HepG2 (cell line): Measurements from ENCODE around the gene PRM2. TPM values are rescaled to one million over a fixed set of nuclear protein-coding genes. Genes with fewer than 3 reads are reported as not detected.

ENCODE experiments used
- BCL6 ChIP-seq: IDR thresholded peaks from 2 replicates; pipeline ENCODE4 v1.6.1; 2016; ENCODE audit warnings: missing genetic modification reagents, missing compliant biosample characterization
- CREB1 ChIP-seq, 2 experiments: fragments of 450-650 bp in 1 of 2; IDR thresholded peaks; 2 replicates each; pipeline ENCODE4 v1.6.1; 2016 to 2017; ENCODE audit warnings: control low read depth in 1 of 2, mild to moderate bottlenecking in 1 of 2, missing compliant biosample characterization in 1 of 2, missing genetic modification characterization in 1 of 2
- DR1 ChIP-seq: sonication (generic); formaldehyde crosslinking; IDR thresholded peaks from 2 replicates; pipeline ENCODE4 v1.8.0; 2021; ENCODE audit warnings: mild to moderate bottlenecking, missing genetic modification reagents, inconsistent platforms
- ISX ChIP-seq: sonication (generic); formaldehyde crosslinking; conservative IDR thresholded peaks from 2 replicates; pipeline ENCODE4 v1.5.0; 2020; ENCODE audit warnings: missing genetic modification reagents
- KLF6 ChIP-seq: IDR thresholded peaks from 2 replicates; pipeline ENCODE4 v1.8.0; 2016; ENCODE audit warnings: missing biosample characterization, missing genetic modification reagents
- MZF1 ChIP-seq: sonication (generic); formaldehyde crosslinking; IDR thresholded peaks from 2 replicates; pipeline ENCODE4 v1.8.1; 2023; ENCODE audit warnings: mild to moderate bottlenecking, missing genetic modification reagents, borderline replicate concordance
- NFE2L1 ChIP-seq: sonication (generic); formaldehyde crosslinking; IDR thresholded peaks from 2 replicates; pipeline ENCODE4 v1.4.0; 2020; ENCODE audit warnings: missing genetic modification reagents, mild to moderate bottlenecking, borderline replicate concordance
- PAWR ChIP-seq: sonication (generic); formaldehyde crosslinking; IDR thresholded peaks from 2 replicates; pipeline ENCODE4 v1.4.0; 2020; ENCODE audit warnings: missing genetic modification reagents, mild to moderate bottlenecking, borderline replicate concordance
- REPIN1 ChIP-seq: sonication (generic); formaldehyde crosslinking; IDR thresholded peaks from 2 replicates; pipeline ENCODE4 v1.8.0; 2022; ENCODE audit warnings: missing genetic modification reagents, low read depth, mild to moderate bottlenecking, borderline replicate concordance
- RFX5 ChIP-seq: IDR thresholded peaks from 2 replicates; pipeline ENCODE4 v1.6.1; 2011; ENCODE audit warnings: low read depth, low read length, improper control_type of control experiment
- SIX4 ChIP-seq: sonication (generic); formaldehyde crosslinking; IDR thresholded peaks from 2 replicates; pipeline ENCODE4 v1.4.0; 2020; ENCODE audit warnings: missing genetic modification reagents
- SYNCRIP ChIP-seq: fragments of 200-400 bp; formaldehyde crosslinking; IDR thresholded peaks from 2 replicates; pipeline ENCODE4 v1.6.1; 2018; ENCODE audit warnings: mild to moderate bottlenecking, low read depth, low read length; ENCODE audit not compliant: insufficient read depth
- TBX2 ChIP-seq: sonication (generic); formaldehyde crosslinking; IDR thresholded peaks from 2 replicates; pipeline ENCODE4 v1.5.0; 2020; ENCODE audit warnings: missing genetic modification reagents, mild to moderate bottlenecking, borderline replicate concordance
- ZEB1 ChIP-seq: IDR thresholded peaks from 2 replicates; pipeline ENCODE4 v1.6.1; 2012; ENCODE audit warnings: mild to moderate bottlenecking, low read depth, inconsistent platforms; ENCODE audit not compliant: insufficient replicate concordance
- ZNF143 ChIP-seq: sonication (generic); formaldehyde crosslinking; IDR thresholded peaks from 2 replicates; pipeline ENCODE4 v1.4.0; 2020; ENCODE audit warnings: missing genetic modification reagents
- ZNF430 ChIP-seq: sonication (generic); formaldehyde crosslinking; IDR thresholded peaks from 2 replicates; pipeline ENCODE4 v1.9.0; 2021; ENCODE audit warnings: mild to moderate bottlenecking, missing genetic modification reagents
- ZNF543 ChIP-seq: sonication (generic); formaldehyde crosslinking; IDR thresholded peaks from 2 replicates; pipeline ENCODE4 v1.4.0; 2020; ENCODE audit warnings: mild to moderate bottlenecking, missing genetic modification reagents
- ZNF549 ChIP-seq: sonication (generic); formaldehyde crosslinking; IDR thresholded peaks from 2 replicates; pipeline ENCODE4 v1.5.0; 2020; ENCODE audit warnings: missing genetic modification reagents
- polyA plus RNA-seq, 8 experiments: library from polyadenylated mRNA; depleted of rRNA in 3 of 8; stranded (reverse) in 7 of 8; unstranded in 1 of 8; fragments of >200 nt; fragmentation: Illumina TruSeq in 4 of 8; extraction: Trizol in 4 of 8; gene quantifications; 2 replicates each; pipeline versions ENCODE4 v1.2.1 to v1.2.3, GENCODE V29; 2011 to 2016; ENCODE audit warnings: low read depth in 4 of 8, missing spikeins in 1 of 8, mixed read lengths in 1 of 8; ENCODE audit not compliant: insufficient read depth in 1 of 8
- total RNA-seq, 5 experiments: library from RNA; depleted of rRNA; stranded (reverse); fragments of >200 nt; fragmentation: Illumina TruSeq; extraction: Trizol; gene quantifications; 2 replicates each; pipeline ENCODE4 v1.2.3, GENCODE V29; 2016; ENCODE audit warnings: low read depth in 1 of 5
- TF ChIP-seq, protein P1 (sequence below), 2 experiments: sonication (generic) in 1 of 2; formaldehyde crosslinking in 1 of 2; IDR thresholded peaks; 2 replicates each; pipeline versions ENCODE4 v1.4.0 to v1.6.1; 2016 to 2020; ENCODE audit warnings: borderline replicate concordance in 1 of 2, low read depth in 1 of 2, mild to moderate bottlenecking in 1 of 2, missing genetic modification reagents in 1 of 2
- TF ChIP-seq, protein P2 (sequence below): sonication (generic); formaldehyde crosslinking; IDR thresholded peaks from 2 replicates; pipeline ENCODE4 v1.4.0; 2020; ENCODE audit warnings: missing genetic modification reagents
- TF ChIP-seq, protein P3 (sequence below): sonication (generic); formaldehyde crosslinking; IDR thresholded peaks from 2 replicates; pipeline ENCODE4 v1.5.0; 2020; ENCODE audit warnings: missing genetic modification reagents
- TF ChIP-seq, protein P4 (sequence below): sonication (generic); formaldehyde crosslinking; IDR thresholded peaks from 2 replicates; pipeline ENCODE4 v1.4.0; 2020; ENCODE audit warnings: missing genetic modification reagents, borderline replicate concordance

The PRM2 gene
- total and polyA plus RNA-seq, 2 of the 13 experiments (the other 11 are each of a cell fraction or from before 2014, with no cell fraction given), result 0.54 TPM; not detected in 1

DNA sequence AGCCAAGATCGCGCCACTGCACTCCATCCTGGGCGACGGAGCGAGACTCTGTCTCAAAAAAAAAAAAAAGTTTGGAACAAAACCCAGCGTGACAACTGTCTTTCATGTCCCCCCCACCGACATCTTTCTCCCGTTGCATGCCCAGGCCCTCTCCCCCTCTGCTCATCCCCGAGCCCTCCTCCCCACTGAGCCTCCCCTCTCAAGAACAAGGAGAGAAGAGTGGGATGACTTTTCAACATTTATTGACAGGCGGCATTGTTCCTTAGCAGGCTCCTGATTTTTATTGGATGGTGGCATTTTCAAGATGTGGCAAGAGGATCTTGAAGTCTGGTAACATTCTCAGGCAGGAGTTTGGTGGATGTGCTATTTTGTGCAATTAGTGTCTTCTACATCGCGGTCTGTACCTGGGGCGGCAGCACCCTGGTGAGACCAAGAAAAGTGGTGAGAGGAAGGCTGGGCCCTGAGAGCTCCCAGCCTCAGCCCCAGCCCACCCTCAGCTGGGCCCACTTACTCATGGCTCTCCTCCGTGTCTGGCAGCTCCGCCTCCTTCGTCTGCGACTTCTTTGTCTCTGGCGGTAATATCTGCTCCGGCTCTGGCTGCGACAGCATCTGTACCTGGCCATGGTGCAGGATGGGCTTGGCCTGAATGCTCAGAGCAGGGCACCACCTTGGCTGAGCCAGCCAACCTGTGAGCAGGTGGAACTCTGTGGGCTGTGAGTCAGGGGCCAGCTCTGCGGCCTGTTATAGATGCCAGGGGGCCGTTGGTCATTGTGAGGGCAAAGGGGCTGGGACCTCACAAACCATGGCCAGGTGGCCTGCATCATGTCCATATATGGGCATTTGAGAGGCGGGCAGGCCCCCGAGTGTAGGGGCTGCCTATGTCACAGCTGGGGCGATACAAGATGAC, 4.6 kb upstream of the PRM2 start, which contains the start of gene PRM1 (continued):
- TF ChIP-seq, protein P1, sequence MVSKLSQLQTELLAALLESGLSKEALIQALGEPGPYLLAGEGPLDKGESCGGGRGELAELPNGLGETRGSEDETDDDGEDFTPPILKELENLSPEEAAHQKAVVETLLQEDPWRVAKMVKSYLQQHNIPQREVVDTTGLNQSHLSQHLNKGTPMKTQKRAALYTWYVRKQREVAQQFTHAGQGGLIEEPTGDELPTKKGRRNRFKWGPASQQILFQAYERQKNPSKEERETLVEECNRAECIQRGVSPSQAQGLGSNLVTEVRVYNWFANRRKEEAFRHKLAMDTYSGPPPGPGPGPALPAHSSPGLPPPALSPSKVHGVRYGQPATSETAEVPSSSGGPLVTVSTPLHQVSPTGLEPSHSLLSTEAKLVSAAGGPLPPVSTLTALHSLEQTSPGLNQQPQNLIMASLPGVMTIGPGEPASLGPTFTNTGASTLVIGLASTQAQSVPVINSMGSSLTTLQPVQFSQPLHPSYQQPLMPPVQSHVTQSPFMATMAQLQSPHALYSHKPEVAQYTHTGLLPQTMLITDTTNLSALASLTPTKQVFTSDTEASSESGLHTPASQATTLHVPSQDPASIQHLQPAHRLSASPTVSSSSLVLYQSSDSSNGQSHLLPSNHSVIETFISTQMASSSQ (IDR thresholded peaks at IDR 0.05; ENCODE audit: low read depth), result no peak
- TF ChIP-seq, protein P1 (CRISPR knock-in tag; IDR thresholded peaks at IDR 0.05; ENCODE audit: borderline replicate concordance), result no peak
- no peak for TF ChIP-seq SYNCRIP
- TF ChIP-seq ZEB1, result peak; percentile 5
- TF ChIP-seq BCL6 (CRISPR knock-in tag), result no peak
- TF ChIP-seq RFX5, result no peak
- TF ChIP-seq DR1 (CRISPR knock-in tag), result no peak
- TF ChIP-seq SIX4, result no peak
- TF ChIP-seq ZNF543, result 0 out of 2 replicates have a peak, but pooled peaks have one; percentile 13
- peak; percentile 69; the same call in 1 of the 2 replicates for TF ChIP-seq NFE2L1 (CRISPR knock-in tag)
- no peak for TF ChIP-seq CREB1 (IDR thresholded peaks at IDR 0.05)
- TF ChIP-seq CREB1 (CRISPR knock-in tag; IDR thresholded peaks at IDR 0.05), result no peak
- 0 out of 2 replicates have a peak, but pooled peaks have one; percentile 81 for TF ChIP-seq PAWR
- no peak for TF ChIP-seq ZNF549 (CRISPR knock-in tag)
- TF ChIP-seq TBX2, result peak; percentile 6; the same call in 1 of the 2 replicates
- TF ChIP-seq REPIN1 (CRISPR knock-in tag), result no peak
- TF ChIP-seq, protein P2, sequence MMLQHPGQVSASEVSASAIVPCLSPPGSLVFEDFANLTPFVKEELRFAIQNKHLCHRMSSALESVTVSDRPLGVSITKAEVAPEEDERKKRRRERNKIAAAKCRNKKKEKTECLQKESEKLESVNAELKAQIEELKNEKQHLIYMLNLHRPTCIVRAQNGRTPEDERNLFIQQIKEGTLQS (CRISPR knock-in tag), result no peak
- TF ChIP-seq ZNF430, result no peak
- no peak for TF ChIP-seq ISX
- TF ChIP-seq, protein P3, sequence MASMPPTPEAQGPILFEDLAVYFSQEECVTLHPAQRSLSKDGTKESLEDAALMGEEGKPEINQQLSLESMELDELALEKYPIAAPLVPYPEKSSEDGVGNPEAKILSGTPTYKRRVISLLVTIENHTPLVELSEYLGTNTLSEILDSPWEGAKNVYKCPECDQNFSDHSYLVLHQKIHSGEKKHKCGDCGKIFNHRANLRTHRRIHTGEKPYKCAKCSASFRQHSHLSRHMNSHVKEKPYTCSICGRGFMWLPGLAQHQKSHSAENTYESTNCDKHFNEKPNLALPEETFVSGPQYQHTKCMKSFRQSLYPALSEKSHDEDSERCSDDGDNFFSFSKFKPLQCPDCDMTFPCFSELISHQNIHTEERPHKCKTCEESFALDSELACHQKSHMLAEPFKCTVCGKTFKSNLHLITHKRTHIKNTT, result no peak
- no peak for TF ChIP-seq KLF6 (CRISPR knock-in tag)
- TF ChIP-seq MZF1, result no peak
- TF ChIP-seq ZNF143 (CRISPR knock-in tag), result 0 out of 2 replicates have a peak, but pooled peaks have one; percentile 8
- TF ChIP-seq, protein P4, sequence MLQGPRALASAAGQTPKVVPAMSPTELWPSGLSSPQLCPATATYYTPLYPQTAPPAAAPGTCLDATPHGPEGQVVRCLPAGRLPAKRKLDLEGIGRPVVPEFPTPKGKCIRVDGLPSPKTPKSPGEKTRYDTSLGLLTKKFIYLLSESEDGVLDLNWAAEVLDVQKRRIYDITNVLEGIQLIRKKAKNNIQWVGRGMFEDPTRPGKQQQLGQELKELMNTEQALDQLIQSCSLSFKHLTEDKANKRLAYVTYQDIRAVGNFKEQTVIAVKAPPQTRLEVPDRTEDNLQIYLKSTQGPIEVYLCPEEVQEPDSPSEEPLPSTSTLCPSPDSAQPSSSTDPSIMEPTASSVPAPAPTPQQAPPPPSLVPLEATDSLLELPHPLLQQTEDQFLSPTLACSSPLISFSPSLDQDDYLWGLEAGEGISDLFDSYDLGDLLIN (CRISPR knock-in tag), result 0 out of 2 replicates have a peak, but pooled peaks have one; percentile 37
